ENCODE data around the gene RPS21.
A peak's percentile ranks its signal among the peaks of the same experiment; 100 is the strongest.

The RPS21 gene

DNA sequence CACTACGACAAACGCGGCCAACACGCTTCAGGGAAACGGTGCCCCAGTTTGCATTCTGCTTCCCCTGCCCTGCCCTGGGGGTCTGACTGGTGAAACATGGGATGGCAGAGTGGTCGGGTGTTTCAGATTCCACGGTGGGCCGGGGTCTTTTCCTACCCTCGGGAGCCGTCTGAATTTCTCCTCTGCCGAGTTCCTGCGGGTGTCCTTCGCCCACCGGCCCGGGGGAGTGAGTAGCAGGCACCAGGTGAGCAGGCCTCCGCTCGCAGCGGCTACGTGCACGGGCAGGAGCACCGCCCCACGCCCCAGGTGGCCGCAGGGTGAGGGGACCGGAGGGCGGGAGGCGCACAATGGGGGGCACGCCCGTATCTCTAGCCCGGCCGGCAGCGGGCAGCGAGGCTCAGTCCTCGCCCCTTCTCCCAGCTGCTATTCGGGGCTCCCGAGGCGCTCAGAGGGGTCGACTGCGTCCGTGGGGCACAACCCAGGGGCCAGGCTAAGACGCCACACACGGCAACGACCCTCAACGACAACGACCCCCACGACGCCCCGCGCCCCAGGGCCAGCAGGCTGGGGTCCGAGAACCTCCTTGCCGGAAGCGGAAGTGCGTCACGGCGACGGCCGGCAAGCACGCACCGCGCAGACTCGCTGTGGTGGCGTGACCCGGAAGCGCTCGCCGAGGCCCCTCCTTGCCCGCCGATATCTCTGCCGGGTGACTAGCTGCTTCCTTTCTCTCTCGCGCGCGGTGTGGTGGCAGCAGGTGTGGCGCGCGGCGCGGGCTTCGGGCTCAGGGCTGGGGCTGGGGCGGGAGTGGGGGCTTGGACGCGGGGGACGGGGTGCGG, at the start of gene RPS21:
Gene RPS21, plus strand, starts transcription at position 721 of the 836 bp plus-strand sequence. CDS start 236 bp downstream, outside the sequence.
- peak; percentile 93 for DNase-seq (ENCODE audit: low spot score)

DNA sequence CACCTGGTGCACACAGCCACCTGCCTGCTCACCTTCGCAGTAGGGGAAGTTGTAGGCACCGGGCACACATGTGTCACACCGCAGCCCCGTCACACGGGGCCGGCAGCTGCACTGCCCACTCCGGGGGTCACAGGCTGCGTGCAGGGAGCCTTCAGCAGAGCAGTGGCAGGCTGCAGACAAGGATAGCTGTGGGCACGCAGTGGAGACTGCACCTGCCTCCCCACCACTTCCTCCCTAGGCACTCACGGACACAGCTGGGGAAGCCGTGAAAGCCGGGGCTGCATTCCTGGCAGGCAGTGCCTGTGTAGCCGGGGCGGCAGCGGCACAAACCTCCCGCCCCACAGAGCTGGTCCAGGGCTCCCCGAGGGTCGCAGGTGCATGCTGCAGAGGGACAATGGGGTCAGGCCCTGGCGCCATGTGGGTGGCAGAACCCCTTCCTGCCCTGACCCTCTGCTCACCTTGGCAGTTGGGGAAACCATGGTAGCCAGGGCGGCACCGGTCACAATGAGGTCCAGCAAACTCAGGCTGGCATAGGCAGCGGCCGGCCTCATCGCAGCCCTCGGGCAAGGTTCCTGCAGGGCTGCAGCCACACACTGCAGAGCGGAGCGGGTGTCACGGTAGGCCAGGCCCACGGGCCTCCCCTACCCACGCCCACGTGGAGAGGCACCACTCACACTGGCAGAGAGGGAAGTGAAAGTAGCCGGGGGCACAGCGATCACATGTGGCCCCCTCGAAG, 49.2 kb upstream of the RPS21 start:
- no peak for DNase-seq (ENCODE audit: low spot score)

DNA sequence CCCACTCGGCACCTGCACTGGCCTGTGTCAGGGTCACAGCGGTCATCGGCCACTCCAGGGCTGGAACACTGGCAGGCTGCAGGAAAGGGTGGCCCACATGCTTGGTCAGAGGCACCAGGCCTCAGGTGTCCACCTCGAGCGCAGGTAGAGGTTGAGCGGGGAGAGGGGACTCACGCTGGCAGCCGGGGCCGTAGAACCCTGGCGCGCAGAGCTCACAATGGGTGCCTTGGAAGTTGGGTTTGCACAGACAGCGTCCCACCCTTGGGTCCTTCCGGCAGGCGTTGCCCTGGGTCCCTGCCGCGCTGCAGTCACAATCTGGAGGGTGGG, 48.6 kb upstream of the RPS21 start:
- DNase-seq (ENCODE audit: low spot score) = no peak

DNA sequence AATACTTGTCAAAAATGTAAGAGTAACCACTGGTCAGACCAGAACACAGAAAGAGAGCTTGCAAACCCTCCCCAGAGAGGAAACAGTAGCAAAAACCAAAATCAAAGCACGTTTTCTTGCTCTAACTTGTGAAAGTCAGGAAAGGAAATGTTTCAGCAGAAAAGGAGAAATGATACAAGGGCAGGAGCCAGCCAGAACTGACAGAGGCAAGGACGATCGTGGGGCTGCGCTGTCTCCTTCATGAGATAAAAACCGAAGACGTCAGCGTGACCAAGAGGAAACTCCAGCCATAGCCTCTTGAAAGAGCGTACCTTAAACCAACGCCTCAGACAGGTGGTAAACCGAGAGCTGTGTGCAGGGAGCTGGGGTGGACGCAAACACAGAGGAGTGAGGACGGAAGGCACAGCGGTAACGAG, 47.2 kb upstream of the RPS21 start:
- no peak for DNase-seq (ENCODE audit: low spot score)

DNA sequence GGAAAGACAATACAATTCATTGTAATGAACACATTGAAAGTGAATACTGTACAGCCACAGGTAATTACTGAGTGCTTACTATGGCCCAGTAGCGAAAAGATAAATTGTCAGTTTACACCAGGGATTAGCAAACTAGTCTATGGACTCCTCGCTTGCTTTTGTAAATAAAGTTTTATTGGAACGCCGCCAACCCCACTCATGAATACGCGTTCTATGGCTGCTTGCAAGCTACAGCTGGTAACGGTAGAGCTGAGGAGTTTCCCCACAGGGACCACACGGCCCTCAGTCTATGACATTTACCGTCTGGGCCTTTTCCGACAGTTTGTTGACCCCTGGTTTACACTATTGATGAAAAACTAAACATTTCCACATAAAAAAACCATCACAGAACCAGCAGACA, 44.0 kb upstream of the RPS21 start:
- no peak for DNase-seq (ENCODE audit: low spot score)

DNA sequence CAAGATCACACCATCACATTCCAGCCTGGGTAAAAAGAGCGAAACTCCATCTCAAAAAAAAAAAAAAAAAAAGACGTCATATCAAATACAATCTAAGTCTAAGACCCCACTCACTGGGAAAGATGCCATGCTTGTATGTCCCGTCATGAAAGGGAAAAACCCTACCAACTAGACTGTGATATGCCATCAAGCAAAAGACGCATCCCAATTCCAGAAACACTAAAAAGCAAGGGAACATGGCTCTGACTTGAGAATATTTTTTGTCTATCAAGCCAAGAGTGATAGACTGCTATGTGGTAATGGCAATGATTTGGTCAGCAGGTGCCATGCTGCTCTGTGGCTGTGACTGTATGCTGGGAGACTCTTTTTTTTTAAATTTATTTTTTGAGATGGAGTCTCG, 42.8 kb upstream of the RPS21 start:
- DNase-seq (ENCODE audit: low spot score) = no peak

DNA sequence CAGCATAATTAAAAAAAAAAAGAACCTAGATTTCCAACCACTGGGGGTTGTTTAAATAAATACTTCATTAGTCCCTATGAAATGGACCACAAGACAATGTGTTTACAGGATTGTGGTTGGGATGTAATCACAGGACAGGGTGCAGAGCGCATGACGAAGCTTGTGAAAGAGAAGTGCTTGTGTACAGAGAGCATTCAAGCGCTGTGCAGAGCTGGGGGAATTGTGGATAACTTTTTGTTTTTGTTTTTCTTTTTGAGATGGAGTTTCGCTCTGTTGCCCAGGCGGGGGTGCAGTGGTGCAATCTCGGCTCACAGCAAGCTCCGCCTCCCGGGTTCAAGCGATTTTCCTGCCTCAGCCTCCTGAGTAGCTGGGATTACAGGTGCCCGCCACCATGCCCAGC, 42.1 kb upstream of the RPS21 start:
- DNase-seq (ENCODE audit: low spot score) = no peak

DNA sequence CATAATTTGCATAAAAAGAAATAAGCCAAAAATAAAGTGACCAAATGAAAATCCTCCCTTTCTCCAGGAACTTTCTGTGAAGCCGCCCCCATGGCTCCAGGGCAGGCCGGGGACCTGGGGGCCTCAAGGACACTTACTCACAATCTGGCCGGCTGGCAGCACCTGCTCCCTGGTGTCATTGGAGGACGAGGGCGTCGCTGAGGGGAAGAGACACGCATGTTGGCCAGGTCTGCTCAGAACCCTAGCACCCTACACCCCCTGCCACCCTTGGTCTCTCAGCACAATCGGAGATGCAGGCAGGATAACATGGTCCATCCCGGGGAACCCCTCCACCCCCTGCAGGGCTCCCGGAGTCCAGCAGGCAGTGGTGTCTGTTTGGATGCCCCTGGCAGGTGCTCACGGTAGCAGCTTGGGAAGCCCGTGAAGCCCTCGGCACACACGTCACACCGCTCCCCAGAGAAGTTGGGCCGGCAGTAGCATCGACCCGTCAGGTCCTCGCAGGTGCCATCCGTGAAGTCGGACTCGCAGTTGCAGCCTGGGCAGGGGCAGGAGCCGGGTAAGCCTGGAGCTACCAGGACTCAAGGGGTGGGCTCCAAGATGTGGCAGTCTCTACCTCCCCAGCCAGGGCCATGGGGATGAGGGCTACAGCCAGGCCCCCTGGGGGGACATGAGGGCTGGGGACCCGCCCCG, 41.1 kb upstream of the RPS21 start:
- DNase-seq (ENCODE audit: low spot score) = no peak

DNA sequence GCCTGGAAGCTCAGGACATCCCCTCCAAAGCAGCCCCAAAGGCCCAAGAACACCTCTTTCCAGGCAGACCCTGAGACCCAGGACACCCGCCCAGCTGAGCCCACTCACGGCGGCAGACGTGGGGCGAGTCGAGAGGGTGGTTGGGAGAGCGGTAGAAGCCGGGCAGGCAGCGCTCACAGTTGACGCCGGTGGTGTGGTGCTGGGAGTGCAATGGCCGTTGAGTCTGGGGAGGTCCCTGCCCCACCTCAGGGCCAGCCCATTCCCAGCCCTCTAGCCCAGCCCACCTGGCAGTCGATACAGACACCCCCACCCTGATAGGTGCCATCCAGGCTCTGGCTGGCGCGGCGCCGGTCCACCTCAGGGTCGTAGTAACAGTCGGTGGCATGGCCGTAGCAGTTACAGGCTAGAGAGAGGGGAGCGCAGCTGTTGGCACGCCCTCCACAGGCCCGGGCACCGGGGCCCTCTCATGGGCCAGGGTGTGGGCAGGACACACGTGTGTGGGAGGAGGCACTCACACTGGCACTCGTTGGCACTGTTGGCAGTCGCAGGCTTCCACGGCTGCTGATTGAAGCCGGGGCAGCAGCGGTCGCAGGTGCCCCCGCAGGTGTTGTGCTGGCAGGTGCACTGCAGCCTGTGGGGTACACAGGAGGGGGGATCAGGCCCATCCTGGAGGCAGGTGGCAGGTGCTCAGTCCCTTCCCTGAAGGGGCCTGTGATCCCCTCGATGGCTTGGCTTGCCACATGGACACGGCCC, 40.3 kb upstream of the RPS21 start:
- no peak for DNase-seq (ENCODE audit: low spot score)

DNA sequence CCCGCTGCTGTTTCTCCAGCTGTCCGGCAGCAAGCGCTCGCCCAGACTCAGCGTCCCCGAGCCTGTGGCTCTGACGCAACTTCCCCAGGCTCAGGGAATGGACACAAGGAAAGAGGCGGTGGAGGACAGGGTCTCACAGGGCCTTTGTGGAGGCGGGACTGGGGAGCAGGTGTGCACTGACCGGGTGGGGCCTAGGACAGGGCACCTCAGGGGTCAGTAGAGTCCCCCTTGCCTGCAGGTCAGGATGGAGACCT, 39.8 kb upstream of the RPS21 start:
- DNase-seq (ENCODE audit: low spot score) = no peak

DNA sequence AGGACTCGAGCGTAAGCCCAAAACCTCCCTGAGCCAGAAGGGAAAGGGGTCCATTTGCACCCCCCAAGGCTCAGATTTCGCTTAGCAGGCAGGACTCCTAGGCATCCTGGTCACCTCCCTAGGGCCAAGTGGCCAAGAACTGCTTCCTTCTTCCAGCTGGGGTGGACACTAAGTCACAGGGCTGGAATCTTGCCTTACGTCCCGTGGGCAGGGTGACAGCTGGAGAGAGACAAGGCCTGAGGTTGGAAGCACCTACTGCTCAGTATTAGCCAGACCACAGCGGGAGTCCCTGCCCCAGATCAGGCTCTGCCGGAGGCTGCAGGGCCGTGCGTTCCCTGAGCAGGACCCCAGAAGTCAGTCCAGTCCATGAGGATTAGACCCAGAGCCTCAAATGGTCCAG, 39.5 kb upstream of the RPS21 start:
- DNase-seq (ENCODE audit: low spot score) = no peak

DNA sequence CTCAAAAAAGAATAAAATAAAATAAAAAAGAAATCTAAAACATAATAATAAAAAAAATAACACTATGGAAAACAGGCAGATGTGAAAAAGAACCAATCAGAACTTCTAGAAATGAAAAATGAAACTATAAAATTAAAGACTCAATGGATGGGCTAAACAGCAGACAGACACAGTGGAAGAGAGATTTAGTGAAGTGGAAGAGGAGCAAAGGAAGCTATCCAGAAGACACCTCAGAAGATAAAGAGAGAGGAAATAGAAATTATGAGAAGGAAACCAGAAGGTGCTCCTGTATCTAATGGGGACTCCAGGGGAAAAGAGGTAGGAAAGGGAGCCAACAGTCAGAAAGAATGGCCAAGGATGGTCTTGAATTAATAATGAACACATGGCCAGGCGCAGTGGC, 38.3 kb upstream of the RPS21 start:
- no peak for DNase-seq (ENCODE audit: low spot score)

DNA sequence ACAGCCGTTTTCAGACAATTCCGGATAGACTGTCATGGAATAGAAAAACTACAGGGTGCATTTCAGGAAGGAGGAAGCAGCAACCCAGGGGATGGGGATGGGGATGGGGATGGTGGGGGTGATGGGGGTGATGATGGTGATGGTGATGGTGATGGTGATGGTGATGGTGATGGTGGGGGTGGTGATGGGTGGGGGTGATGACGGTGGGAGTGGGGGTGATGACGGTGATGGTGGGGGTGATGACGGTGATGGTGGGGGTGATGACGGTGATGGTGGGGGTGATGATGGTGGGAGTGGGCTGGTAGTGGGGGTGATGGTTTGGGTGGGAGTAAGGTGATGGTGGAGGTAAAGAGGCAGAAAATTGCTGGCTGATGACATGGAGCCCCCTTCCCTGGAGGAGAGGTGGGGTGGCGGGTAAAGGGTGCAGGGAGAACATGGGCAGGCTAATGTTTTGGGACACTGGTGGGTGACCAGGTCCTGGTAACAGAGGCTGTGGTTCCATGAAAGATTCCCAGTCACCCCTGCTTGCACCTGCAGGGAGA, 37.3 kb upstream of the RPS21 start:
- no peak for DNase-seq (ENCODE audit: low spot score)

DNA sequence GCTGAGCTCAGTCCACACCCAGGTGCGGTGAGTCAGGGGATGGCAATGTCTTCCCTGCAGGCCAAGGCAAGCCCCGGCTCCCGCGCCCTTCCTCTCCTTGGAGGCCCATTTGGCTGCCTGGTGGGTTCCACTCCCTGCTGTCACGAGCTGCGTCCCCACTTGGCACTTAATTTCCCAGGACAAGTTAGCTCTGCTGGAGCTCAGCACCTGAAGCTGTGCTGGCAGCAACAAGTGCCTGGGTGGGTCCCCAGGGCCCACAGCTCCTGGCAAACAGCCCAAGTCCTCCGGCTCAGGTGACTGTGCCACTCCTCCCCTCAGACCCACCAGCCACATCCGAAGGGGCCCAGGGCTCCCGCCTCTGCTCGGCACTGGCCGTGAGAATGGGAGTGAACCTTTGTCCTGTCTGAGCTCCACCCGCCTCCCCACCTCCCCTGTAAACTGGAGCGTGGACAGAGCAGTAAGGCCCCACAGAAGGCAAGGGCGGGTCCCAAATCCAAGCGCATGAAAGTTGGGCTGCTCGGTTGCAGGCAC, 36.7 kb upstream of the RPS21 start:
- no peak for DNase-seq (ENCODE audit: low spot score)

DNA sequence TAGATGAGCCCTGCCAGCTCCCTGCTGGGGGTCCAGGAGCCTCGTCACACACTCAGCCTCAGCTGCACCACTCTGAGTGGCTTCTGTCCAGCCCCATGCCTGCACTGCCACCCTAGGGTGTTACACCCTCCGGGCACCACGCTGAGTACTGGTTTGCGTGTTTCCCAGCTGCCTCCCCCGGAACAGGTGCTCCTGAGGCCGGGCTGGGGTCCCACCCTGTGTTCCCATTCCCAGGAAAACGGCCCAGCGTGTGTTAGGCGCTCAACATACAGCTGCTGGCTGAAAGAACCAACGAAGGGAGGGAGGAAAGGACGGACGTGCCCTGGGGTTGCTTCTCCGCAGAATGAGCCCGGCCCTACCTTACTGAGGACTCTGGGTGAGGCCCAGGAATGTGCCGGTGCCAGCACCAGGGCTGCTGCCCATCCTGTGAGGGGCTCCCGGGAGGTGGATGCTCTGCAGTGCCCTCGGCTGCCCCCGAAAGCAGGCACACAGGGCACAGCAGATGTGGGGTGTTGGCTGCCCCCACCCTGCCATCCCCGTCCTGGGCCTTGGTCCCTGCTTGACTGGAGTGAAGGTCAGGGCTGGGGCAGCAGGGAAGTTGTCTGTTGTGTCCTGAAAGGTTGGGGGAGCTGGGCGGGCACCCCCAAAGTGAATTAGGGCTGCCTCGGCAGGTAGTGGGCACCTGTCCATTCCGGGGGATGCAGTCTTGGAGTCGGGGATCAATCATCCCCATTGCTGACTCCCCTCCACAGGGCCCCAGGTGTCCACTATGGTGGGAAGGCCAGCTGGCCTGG, 36.1 kb upstream of the RPS21 start:
- no peak for DNase-seq (ENCODE audit: low spot score)

DNA sequence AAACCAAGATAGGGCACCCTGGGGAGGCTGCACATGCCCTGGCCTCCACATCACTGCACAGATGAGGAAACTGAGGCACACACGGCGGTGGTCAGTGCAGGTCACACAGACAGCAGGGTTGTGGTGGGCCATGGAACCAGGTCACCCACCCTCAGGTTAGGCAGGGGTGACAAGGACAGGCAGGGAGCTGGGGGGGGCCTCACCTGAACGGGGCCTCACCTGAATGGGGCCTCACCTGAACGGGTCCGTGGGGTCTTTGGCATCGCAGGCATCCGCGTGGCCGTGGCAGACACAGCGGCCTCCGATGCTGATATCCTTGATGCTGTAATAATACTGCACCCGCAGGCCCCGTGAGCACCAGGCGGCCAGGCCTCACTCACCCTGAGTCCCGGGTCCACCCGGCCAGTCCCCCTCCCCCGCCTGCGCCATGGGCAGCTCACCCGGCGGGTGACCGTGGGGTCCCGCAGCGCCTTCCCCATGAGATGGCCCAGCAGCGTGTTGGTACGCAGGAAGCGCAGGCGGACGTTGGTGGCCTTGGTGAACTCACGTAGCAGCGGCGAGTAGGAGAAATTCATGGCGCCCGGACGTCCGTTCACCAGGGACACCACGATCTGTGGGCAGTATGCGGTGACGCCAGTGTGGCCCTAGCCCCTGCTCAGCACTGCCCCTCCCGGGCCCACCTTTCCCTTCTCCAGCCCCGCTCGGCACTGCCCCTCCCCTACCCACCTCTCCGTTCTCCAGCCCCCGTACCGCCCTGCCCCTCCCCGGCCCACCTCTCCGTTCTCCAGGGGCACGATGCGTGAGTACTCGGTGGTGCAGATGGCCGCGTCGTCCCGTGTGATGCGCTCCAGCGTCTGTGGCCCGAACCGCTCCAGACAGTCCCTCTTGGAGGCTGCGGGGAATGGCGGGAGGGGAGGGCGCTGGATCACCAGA, 35.2 kb upstream of the RPS21 start:
- no peak for DNase-seq (ENCODE audit: low spot score)

DNA sequence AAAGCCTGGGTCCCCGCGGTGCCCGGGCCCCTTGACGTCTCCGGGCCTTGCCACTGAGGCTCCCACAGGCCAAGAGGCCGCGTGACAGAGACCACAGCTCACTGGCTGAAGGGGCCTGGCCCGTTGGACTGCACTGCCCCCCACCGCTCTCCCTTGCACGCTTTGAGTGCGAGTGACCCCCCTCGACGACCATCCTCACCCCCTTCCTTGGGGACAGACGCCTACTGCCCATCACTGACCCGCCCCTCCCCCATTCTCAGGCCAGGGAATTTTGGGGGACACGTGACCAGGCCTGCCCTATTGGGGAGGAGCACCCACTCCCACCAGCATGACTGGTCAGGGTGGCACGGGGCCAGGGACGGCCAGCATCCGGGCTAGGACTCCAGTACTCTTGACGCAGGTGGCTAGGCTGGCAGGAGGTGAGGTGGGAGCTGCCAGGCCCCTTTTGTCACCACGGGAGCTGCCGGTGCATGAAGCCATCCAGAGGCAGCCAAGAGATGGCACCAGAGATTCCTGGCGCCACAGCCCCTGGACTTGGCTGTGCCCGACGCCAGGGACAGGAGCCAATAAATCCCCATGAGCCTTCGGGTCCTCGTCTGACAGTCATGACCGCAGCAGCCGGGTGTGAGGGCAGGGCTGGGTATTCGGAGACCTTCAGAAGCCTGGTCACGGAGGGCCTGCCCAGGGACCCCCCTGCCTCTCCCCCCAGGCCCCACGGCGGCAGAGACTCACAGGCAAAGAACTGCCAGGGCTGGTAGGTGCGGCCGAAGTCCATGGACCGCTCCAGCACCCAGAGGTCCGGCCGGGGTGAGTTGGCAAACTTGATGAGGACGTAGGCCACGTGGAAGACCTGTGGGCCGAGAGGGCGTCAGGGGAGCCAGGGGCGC, 34.3 kb upstream of the RPS21 start:
- DNase-seq (ENCODE audit: low spot score) = no peak

DNA sequence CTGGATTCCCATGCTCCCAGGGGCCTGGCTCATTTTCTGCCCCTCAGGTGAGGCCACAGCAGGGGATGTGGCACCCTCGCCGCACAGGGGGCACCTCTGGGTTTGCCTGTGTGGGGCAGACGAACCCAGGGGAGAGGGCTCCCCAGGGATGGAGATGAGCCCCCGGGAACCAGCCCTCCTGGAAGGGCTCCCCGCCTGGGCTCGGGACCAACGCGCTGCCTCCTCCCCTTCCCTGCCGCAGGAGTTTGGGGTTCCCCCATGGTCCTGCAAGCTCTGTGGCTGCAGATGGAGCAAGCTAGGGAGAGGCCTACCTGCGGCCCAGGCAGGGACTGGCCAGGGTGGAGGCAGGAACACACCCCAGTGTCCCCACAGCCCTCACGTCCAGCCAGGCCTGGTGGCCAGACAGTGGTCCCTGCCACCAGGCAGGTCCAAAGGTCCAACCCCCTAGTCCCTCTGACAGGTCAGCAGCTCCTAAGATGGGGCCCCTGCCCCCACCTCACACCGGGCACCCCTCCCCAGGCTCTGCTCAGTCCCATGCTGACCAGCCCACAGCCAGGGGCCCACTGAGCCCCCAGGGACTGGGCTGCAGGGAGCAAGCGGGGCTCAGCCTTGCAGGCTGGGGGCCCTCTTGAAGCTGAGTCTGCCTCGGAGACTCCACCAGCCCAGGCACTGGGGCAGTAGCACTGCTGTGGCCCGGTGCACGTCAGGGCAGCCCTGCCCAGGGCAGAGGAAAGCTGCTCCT, 33.4 kb upstream of the RPS21 start:
- no peak for DNase-seq (ENCODE audit: low spot score)
